HT1080 (cell line): ENCODE measurements around the gene C11orf16. TPM values are rescaled to one million over a fixed set of nuclear protein-coding genes. Genes with fewer than 3 reads are reported as not detected.
A peak's percentile ranks its signal among the peaks of the same experiment; 100 is the strongest.
"Not testable (repeated sequence)": the region's sequence is repeated elsewhere in the genome, so short reads cannot be mapped to it uniquely, and the experiment has no call there.

ENCODE experiments used
- DNase-seq: peaks from one replicate; pipeline ENCODE4 v3.0.0-alpha.2; 2015; ENCODE audit warnings: low read depth
- polyA plus RNA-seq, 2 experiments: library from polyadenylated mRNA; depleted of rRNA; stranded (reverse); fragments of >200 nt; gene quantifications; 2 replicates each; pipeline ENCODE4 v1.2.3, GENCODE V29; 2015
- total RNA-seq: library from RNA; depleted of rRNA; stranded (reverse); fragments of >200 nt; shearing (Covaris generic); gene quantifications from 2 replicates; pipeline ENCODE4 v1.2.3, GENCODE V29; 2014; rRNA removed

Gene C11orf16, protein sequence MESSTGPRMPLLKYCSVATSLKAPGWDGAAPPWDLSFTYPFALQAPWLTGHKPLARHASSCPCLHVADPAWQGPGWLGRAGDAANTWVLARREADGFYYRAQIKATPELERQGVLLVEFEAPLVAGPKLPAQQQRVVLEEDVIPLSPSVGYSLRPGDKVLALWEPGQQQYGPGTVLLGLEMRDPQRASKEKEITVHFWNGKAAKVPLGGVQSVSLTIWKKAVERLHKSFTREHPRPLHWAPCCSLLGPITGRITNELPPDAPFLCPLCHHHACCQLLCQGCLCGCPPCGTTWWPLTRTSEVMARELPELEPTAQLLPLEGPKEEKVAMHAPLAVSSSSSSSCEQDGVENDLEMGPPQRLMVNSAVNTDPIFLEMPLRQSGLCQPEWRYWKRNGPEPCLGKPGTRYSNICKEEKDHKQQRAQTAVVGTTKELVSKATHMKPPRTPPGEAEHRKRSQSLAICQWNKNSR
- not detected in 2 replicates for total RNA-seq
- polyA plus RNA-seq (2015; cell fraction: cytosol; rRNA removed) = not detected in 2 replicates
- not detected in 2 replicates for polyA plus RNA-seq (2015; cell fraction: nucleus; rRNA removed)

DNA sequence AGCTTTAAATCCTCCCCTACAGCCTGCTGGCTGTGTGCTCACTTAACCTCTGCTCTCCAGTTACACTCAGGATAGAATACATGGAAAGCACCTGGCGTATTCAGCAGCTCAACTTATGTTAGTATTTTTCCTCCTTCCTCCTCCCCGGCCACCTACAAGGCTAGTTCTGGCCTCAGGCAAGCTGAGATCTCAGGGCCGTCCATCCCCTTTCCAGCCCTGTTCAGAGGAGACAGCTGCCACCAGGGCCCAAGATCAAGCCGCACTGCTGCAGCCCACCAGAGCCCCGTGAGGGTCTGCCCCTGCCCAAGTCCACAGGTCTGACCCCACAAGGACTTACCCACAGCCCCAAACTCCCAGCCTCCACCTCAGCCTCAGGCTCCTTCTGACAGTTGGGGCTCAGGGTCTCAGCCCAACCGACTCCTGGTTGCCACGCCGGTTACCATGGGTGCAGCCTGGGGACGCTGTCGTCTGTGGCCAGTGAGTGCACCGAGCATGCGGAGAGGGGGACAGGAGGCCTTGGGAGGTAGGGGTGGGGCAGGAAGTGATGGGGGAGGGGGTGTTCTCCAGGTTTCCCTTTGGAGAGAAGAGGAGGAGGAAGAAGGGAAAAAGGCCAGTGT lies at the start of gene C11orf16:
C11orf16 (minus strand) TSS at position 384 of the 617 bp plus-strand sequence. CDS start 639 bp downstream, outside the sequence.
- no peak for DNase-seq

DNA sequence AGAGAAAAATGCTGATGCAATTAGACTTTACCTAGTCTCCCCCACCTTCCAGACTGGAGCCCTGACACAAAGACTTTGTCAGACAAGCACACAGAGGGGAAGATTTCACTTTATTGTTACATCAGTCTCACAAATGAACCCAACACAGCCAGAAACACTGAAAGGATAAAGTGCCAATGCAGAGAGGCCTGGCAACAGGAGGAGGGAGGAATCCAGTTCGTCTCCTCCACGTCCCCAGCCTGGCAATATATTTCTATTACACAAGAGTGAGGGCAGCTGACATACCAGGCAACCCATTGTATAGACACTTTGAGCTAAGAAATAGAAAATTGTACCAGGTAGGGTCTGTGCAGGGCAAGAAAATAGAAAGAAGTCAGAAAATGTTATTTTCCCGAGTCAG lies 47.7 kb upstream of the C11orf16 start:
- no peak for DNase-seq

DNA sequence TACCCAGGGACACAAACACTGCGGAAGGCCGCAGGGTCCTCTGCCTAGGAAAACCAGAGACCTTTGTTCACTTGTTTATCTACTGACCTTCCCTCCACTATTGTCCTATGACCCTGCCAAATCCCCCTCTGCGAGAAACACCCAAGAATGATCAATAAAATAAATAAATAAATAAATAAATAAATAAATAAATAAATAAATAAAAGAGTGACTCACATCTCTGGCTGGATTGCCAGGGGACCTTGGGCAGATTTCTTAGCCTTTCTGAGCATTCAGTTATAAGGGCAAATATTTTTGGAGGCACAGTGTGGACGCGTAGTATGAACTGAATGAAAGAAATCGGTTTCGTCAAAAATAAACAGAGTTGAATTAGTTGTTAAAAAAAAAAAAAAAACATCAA lies 46.6 kb upstream of the C11orf16 start:
- not testable (repeated sequence) for DNase-seq

DNA sequence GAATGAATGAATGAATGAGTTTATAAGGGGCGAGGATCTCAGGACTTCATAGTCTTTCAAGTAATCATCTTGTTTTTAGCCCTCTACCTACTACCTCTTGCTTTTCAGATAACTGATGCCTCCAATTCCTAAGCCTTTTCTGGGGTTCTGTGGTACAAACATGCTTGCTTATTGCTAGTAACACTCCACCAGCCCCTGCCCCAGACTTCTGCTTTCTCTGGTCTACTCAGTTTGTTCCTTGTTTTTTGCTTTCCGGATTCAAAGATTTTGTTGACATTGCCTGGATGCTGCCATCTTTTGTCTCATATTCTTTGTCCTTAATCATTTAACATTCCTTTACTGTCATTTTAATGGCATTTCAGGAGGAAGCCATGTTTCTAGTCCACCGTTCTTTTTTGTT lies 40.4 kb upstream of the C11orf16 start:
- DNase-seq = no peak

DNA sequence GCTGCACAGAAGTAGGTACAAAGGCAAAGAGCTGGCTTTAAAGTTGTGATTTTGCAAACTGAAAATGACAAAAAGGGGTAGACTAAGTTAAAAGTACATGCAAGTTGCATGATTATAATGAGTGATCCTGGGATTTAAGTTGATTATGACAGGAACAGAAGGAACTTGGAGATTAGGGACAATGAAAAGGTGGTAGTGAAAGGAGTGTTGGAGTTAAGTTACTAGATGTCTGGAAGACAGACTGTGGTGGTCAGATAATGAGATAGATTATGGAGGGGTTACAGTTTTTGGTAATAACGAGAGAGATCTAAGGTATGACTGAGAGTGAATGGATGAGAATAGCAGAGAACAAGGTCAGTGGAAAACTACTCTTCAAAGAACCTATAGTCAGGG lies 39.2 kb upstream of the C11orf16 start:
- no peak for DNase-seq

DNA sequence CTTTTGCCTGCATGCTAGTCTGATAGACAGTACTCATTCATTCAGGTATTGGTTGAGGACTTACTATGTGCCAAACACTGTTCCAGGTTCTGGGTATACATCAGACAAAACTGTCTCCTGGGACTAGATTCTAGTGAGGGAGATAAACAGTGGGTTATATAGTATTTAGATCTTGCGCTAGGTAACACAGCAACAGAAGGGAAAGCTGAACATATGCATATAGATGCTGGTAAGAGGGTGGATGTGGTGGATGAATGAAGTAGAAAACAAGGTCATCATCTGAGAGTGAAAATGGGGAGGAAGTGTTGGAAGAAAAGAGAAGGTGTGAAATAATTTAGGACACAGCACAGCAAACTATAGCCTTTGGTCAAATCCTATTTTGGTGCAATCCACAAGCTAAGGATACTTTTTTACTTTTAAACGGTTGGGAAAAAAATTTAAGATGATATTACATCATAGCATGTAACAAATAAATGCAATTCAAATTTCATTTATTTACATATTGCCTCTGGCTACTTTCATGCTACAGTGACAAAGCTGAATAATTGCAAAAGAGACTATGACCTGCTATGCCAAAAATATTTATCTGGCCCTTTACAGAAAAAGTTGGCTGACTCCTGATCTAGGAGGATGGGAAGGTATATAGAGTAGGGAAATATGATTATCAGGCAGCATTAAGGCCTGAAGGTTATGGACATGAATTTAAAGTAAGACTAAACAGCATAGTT lies 38.6 kb upstream of the C11orf16 start:
- DNase-seq = no peak

DNA sequence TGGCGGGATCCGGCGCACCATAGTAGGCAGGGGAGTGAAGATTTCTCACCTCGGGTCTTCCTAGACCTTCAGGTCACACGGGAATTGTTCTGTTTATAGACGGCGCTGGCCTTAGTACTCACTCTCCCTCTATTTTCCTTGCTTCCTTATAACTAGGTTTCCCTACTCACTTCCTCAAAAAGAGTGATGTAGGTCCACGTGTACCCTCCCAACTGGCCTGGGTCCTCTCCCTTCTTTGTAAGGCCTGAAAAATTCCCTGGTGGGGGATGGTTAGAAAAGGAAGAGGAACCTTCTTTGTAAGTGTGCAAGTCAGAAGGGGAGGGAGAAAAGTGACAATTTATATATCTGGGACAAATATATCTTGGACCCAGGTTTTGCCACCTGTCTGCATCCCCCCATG lies 34.4 kb upstream of the C11orf16 start:
- DNase-seq = no peak

DNA sequence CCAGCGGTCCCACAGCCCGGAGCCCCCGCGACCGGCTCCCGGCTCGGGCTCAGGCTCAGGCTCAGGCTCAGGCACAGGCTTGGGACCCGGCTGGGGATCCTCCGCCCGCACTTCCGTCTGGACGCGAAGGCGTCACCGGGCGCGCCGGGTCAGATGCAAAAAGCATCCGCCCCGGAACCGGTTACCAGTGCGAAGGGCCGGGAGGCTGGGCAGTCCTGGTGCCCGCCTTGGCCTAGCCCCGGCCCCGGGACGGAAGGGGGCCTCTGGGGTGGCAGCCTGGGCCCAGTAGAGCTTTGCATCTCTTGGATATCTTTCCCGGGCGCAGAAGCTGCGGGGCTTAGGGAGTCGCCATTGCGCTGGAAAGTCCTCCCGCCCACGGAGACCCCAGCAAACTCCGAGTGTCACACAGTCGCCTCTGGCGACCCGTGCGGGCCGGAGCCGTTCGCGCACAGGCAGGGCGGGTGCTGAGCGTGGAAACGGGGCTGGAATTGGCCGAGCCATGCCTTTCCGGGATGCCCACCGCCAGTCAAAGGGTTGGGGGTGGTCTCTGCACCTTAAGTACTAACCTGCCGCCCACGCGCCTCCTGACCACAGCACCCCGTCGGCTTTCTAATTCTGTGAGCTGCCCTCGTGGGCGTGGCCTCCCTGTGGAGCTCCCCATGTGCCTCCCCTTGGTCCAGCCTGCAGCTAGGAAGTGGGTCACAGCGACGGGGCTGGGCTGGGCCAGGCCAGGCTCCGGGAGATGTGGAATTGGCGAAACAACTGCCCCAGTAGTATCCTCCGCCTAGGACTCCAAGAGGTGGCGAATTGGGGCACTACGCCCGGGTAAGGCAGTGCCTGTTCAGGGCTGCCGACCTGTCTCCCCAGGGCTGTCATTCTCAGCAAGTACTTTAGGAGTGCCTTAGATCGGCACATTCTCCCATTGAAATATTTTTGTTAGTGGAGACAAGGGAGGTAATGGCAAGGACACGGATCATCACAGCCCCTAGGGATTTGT lies 31.9 kb upstream of the C11orf16 start, which contains the start of gene TMEM9B:
TMEM9B (minus strand) TSS at position 119 of the 997 bp plus-strand sequence. CDS start 129 bp downstream, outside the sequence.
- DNase-seq = peak; percentile 91

DNA sequence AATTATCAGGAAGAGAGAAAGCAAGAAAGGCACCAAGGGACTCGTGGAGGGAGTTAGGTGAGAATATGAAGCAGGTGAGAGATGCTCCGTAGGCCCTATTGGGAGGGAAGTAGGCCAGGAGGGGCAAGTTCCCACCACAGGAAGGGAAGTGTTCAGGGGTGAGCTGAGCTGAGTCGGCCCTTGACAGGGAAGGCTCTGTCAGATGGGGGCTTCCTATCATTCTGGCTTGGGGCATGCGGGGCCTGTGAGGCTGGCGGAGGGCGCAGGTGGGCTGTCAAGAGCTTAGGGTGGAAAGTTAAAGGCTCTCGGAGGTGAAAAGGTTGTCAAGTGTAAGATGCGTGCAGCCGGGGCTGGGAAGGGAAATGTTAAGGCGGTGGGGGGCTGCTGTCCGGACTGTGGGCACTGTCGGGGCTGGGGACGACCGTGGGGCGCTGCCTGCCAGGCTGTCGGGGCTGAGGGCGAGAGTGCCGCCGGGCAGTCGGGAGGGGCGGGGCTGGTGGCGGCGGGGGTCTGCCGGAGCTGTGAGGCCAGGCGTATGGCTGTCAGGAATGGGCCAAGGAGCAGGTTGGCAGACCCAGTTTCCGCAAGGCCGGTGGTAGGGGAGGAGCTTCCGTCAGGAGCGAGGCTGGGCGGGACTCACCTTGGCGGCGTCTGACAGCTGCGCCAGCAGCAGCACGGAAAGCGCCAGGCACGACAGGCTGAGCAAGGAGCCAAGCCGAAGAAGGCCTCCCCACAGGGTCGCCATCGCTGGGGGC lies 31.0 kb upstream of the C11orf16 start:
- DNase-seq = no peak

DNA sequence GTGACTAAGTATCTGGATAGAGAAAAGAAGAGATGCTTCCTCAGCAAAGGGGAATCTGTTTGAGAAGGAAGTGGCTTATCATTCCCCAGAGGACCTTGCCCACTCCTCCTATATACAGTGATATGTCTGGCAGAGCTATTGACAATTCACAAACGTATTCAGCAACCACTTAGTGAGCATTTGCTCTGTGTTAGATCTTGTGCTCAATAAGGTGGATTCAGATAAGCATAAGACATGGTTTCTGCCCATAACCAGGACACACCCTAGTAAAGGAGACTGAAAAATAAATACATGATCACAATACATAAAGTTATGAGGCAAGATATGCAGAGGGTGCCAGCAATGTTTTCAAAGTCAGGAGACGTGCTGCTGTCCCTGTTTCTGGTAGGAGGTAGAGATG lies 30.1 kb upstream of the C11orf16 start:
- DNase-seq = no peak

DNA sequence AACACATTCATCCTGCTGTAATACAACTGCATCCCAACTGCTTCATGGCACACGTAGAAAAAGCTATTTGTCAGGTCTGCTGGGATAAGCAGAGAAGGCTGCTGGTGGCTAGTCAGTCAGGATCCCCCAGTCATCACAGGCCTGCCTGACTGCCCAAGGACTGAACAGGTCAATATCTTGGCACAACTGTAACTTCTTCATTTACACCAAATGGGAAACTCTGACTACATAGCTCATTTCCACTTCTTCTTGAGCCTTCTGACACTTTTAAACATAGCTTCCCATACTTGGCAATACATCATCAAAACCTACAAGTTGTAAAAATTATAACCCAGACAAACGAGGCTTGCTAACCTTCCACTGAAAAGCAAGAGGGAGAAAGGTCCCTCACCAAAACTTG lies 28.7 kb upstream of the C11orf16 start:
- DNase-seq = no peak

DNA sequence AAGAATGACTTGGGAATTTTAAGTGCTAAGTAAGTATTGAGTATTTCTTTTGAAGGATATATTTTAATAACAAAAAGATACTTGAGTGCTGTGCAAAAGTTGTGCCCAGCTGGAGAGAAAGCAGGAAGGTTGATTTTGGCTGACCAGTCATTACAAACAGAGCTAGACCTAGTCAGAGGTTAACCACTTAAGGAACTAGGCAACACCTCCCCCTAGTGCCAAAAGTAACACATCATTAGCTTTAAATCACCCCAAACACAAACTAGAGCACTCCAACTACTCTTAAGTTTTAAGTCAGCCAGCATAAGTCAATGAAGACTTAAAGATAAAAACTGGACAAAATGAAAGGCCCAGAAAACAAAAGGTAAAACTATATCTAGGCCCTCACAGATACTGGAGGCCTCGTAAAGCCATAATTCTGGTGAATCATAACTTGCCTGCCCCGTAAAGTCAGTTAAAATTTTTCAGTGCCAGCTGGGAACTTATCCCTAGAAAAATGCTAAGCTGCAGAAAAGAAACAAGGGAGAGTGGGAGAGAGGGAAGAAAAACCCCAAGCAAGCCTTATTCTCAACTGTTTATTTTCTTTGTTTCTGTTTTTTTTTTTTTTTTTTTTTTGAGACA lies 26.9 kb upstream of the C11orf16 start:
- peak; percentile 75 for DNase-seq

DNA sequence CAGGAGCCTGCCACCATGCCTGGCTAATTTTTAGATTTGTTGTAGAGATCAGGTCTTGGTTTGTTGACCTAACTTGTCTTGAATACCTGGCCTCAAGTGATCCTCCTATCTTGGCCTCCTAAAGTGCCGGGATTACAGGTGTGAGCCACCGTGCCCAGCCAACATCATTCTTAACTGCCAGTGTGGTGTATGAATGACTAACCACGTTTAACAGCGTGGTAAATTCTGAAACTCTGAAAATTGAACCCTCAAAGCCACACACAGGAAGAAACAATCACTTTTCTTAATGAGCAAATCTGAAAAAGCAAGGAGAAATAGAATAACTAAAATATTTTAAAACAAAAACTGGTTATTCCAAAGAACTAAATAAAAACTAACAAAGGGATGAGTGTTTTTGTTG lies 24.1 kb upstream of the C11orf16 start:
- no peak for DNase-seq

DNA sequence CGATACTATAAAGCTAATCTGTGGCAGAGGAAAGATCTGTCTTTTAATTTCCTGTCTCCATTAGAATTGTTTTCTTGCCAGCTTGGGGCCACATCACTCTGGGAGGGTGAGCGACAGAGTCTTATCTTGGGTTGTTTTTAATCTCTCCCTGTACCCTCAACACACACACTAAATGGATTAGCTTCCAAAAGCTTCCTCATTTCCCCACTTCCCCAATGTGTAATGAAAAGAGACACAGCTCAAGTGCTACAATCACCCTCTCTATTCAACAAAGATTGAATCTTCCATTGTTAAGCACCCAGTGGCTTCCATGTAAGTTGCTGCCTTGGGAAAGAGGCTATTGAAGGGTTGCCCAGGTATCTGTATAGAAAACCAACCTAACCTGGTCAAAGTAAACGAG lies 16.1 kb upstream of the C11orf16 start:
- DNase-seq = no peak

DNA sequence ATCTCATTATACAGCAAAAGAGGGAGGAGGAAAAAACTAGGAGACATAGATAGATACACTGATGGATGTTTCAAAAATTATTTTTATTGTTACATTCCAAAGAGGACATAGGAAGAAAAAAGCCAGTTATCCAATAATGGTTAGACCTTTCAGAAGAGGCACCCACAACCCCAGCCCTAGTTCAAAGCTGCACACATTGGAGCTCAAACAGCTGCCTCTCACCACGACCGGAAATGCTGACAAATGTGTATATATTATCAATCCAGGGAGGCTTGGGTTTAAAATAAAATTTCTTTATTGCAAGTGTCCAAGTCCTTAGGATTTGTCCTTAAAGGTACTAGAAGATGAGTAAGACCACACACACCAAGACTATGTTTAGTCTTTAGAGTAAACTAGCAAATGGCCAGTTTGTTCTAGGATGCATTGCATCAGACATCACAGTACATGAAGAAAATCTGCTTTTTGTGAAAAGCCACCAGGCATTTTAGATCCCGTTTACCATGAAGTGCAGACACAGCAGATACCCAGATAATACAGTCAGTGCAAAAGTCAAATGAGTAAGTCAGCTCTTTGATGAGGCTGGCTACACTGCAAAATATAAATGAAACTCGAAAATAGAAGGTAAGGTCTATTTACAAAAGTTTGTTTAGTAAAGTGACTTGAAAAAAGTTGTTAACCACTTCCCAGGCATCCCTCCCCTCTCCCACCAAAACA lies 14.6 kb upstream of the C11orf16 start:
- DNase-seq = no peak

DNA sequence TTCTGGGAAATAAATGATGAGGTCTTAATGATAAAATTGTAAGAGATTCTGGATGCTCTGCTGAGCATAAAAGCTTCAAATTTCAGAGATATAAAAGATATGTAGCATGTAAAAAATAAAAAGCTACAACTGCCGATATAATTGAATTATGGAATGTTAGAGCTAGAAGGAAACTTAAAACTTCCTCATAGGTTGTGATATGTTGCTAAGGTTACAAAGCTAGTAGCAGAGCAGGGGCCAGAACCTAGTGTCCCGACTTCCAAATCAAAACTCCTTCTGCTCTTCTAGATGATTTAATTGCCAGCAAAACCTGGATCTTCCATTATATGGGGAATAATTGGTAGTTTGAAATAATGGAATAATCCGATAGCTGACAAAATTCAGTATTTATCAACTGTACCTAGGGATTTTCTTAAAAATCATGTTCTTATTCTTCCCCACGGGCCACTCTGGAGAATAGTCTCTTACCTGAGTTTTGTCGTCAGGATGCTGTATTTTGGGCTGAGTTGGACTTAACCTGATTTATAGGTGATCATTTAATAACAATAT lies 9.8 kb upstream of the C11orf16 start, which contains the start of gene ASCL3:
ASCL3 (minus strand) TSS at position 499 of the 549 bp plus-strand sequence. CDS start 4,855 bp downstream, outside the sequence.
- no peak for DNase-seq

DNA sequence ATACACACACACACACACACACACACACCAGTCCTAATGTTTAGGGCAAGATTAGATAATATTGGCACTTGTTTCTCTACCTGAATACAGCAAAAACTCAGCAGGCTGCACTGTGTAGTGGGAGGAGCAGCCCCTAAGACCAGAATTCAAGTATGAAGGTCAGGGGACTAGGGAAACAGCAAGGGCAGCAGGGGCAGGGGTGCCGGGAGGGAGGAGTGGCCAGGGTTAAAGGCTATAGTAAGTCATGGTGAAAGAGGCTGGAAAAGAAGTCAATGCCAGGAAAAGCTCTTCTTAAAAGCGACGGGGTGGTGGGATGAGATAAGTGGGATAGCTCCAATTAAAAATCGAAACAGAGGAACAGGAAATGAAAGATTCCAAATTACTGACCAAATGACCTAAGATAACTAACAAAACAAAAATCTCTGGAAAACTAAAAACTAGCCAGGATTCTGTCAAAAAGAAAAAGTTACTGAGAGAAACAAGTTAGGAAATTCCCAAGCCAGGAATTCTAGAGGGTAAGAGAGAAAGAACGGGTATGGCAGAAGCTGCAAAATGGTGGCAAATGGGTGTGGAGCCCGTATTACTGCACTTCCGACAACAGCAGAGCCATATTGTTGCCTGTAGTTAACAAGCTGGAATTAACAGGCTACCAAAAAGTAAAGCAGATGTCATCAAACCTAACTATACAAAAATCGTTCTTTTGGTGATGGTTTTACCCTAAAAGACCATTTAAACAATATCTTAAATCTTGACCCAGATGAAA lies 8.8 kb upstream of the C11orf16 start:
- no peak for DNase-seq
